Mesendoderm (in vitro differentiated cells): ENCODE measurements around the gene CDC42SE2.

ENCODE experiments used
- DNase-seq: peaks from one replicate; pipeline ENCODE4 v3.0.0; 2013
- H2AK5ac ChIP-seq: 2 replicates; pipeline ENCODE4 v1.6.1; 2013; ENCODE audit warnings: low read length, inconsistent platforms
- H2BK120ac ChIP-seq: 2 replicates; pipeline ENCODE4 v1.6.1; 2013; ENCODE audit warnings: low read depth, mild to moderate bottlenecking, low read length, moderate library complexity, mixed read lengths
- H2BK15ac ChIP-seq: replicated peaks from 2 replicates; pipeline ENCODE4 v1.6.1; 2013; ENCODE audit warnings: low read depth, mild to moderate bottlenecking, moderate library complexity
- H2BK5ac ChIP-seq: 2 replicates; pipeline ENCODE4 v1.6.1; 2013; ENCODE audit warnings: low read length, inconsistent platforms
- H3K18ac ChIP-seq: 2 replicates; pipeline ENCODE4 v1.6.1; 2013; ENCODE audit warnings: mild to moderate bottlenecking, low read length, mixed read lengths
- H3K23ac ChIP-seq: one replicate; pipeline ENCODE4 v1.6.1; 2013; ENCODE audit warnings: low read length
- H3K27ac ChIP-seq: 2 replicates; pipeline ENCODE4 v1.5.1; 2013; ENCODE audit warnings: low read depth, mild to moderate bottlenecking, inconsistent platforms, low read length, moderate library complexity
- H3K27me3 ChIP-seq: 2 replicates; pipeline ENCODE4 v1.6.1; 2013; ENCODE audit warnings: low read length, control low read depth, mild to moderate bottlenecking, inconsistent platforms; ENCODE audit not compliant: insufficient read depth, poor library complexity
- H3K36me3 ChIP-seq: 2 replicates; pipeline ENCODE4 v1.6.1; 2013; ENCODE audit warnings: low read length, inconsistent platforms; ENCODE audit not compliant: control insufficient read depth, insufficient read depth
- H3K4ac ChIP-seq: one replicate; pipeline ENCODE4 v1.6.1; 2013; ENCODE audit warnings: low read depth, mild to moderate bottlenecking, low read length, moderate library complexity
- H3K4me1 ChIP-seq: 2 replicates; pipeline ENCODE4 v1.6.1; 2013; ENCODE audit warnings: low read depth, low read length, inconsistent platforms; ENCODE audit not compliant: control insufficient read depth
- H3K4me2 ChIP-seq: 2 replicates; pipeline ENCODE4 v1.6.1; 2013; ENCODE audit warnings: low read length
- H3K4me3 ChIP-seq: 2 replicates; pipeline ENCODE4 v1.5.1; 2013; ENCODE audit warnings: mild to moderate bottlenecking, low read length
- H3K56ac ChIP-seq: one replicate; pipeline ENCODE4 v1.6.1; 2013; ENCODE audit warnings: low read length
- H3K79me1 ChIP-seq: 2 replicates; pipeline ENCODE4 v1.6.1; 2013; ENCODE audit warnings: low read length, inconsistent platforms
- H3K79me2 ChIP-seq: 2 replicates; pipeline ENCODE4 v1.6.1; 2013; ENCODE audit warnings: mild to moderate bottlenecking, low read length; ENCODE audit not compliant: control insufficient read depth, insufficient read depth
- H3K9ac ChIP-seq: 2 replicates; pipeline ENCODE4 v1.6.1; 2013; ENCODE audit warnings: low read length, inconsistent platforms
- H4K5ac ChIP-seq: one replicate; pipeline ENCODE4 v1.6.1; 2013; ENCODE audit warnings: low read length
- H4K8ac ChIP-seq: one replicate; pipeline ENCODE4 v1.6.1; 2013; ENCODE audit warnings: low read depth, mild to moderate bottlenecking, control low read depth, low read length, moderate library complexity
- WGBS: extraction: QIAGEN DNeasy Blood & Tissue Kit; methylation state at CpG from one replicate; pipeline ENCODE4 v1.1.7; 2013; ENCODE audit warnings: low lambda C conversion rate, missing lambda C conversion rate; ENCODE audit not compliant: insufficient coverage; ENCODE audit errors: extremely low coverage; 5-methylcytosine and 5-hydroxymethylcytosine counted together

CDC42SE2 gene

GRCh38 chr5:131299465-131299864 lies 35.6 kb downstream of the CDC42SE2 start:
- Histone ChIP-seq H3K79me2 (peaks cover 1% of the 10 kb centered on the region), H4K5ac (no peak overlapping the region), H2AK5ac (no peak overlapping the region), H2BK5ac (no peak overlapping the region), H3K4me1 (no peaks in the 10 kb centered on the region), H3K79me1 (peaks cover 2% of the 10 kb centered on the region), H2BK15ac (no peak overlapping the region), H3K23ac (no peak overlapping the region), H2BK120ac (no peak overlapping the region), H3K36me3 (no peaks in the 10 kb centered on the region), H3K4me2 (no peak overlapping the region), H3K4ac (no peak overlapping the region), H4K8ac (no peak overlapping the region), H3K27ac (no peak overlapping the region), H3K9ac (no peak overlapping the region), H3K56ac (no peak overlapping the region), H3K18ac (no peak overlapping the region), H3K27me3 (no peaks in the 10 kb centered on the region), H3K4me3 (no peak overlapping the region)
- no peak for DNase-seq
- WGBS: 100% methylated on average over 1 of the region's 3 CpGs

GRCh38 chr5:131302506-131302905 lies 38.7 kb downstream of the CDC42SE2 start:
- WGBS: no CpG with 5 or more reads among the region's 6 CpGs
- peaks cover 7% of the 10 kb centered on the region for H3K79me1 ChIP-seq
- no peak overlapping the region for H2BK15ac ChIP-seq
- H3K4ac ChIP-seq: no peak overlapping the region
- H2BK5ac ChIP-seq: no peak overlapping the region
- DNase-seq: no peak
- no peak overlapping the region for H2BK120ac ChIP-seq
- no peak overlapping the region for H3K27ac ChIP-seq
- no peak overlapping the region for H3K56ac ChIP-seq
- no peaks in the 10 kb centered on the region for H3K27me3 ChIP-seq
- no peak overlapping the region for H3K9ac ChIP-seq
- no peak overlapping the region for H4K5ac ChIP-seq
- no peak overlapping the region for H2AK5ac ChIP-seq
- H3K4me1 ChIP-seq: no peaks in the 10 kb centered on the region
- no peak overlapping the region for H3K4me3 ChIP-seq
- no peak overlapping the region for H3K23ac ChIP-seq
- H3K18ac ChIP-seq: no peak overlapping the region
- peaks cover 5% of the 10 kb centered on the region for H3K79me2 ChIP-seq
- H4K8ac ChIP-seq: no peak overlapping the region
- no peak overlapping the region for H3K4me2 ChIP-seq
- H3K36me3 ChIP-seq: no peaks in the 10 kb centered on the region

GRCh38 chr5:131303537-131303936 lies 39.7 kb downstream of the CDC42SE2 start:
- Histone ChIP-seq H3K18ac (no peak overlapping the region), H4K5ac (no peak overlapping the region), H3K36me3 (no peaks in the 10 kb centered on the region), H3K4me3 (no peak overlapping the region), H3K23ac (no peak overlapping the region), H2BK15ac (no peak overlapping the region), H2AK5ac (no peak overlapping the region), H2BK120ac (no peak overlapping the region), H3K9ac (no peak overlapping the region), H4K8ac (no peak overlapping the region), H3K27ac (no peak overlapping the region), H3K79me1 (peaks cover 7% of the 10 kb centered on the region), H3K4ac (no peak overlapping the region), H3K4me2 (no peak overlapping the region), H3K4me1 (no peaks in the 10 kb centered on the region), H2BK5ac (no peak overlapping the region), H3K27me3 (no peaks in the 10 kb centered on the region), H3K56ac (no peak overlapping the region), H3K79me2 (peaks cover 5% of the 10 kb centered on the region)
- DNase-seq: no peak
- WGBS: no CpG with 5 or more reads among the region's 1 CpG

- no peak overlapping the region for H2AK5ac ChIP-seq
Measured at GRCh38 chr5:131304414-131304813, 40.6 kb downstream of the CDC42SE2 start.

GRCh38 chr5:131305138-131305689 lies 41.4 kb downstream of the CDC42SE2 start:
- H2BK5ac ChIP-seq: no peak overlapping the region
- no peaks in the 10 kb centered on the region for H3K4me1 ChIP-seq
- H4K5ac ChIP-seq: no peak overlapping the region
- no peaks in the 10 kb centered on the region for H3K36me3 ChIP-seq
- H3K4me3 ChIP-seq: no peak overlapping the region
- H3K56ac ChIP-seq: no peak overlapping the region
- no peak overlapping the region for H2BK15ac ChIP-seq
- no peak overlapping the region for H3K9ac ChIP-seq
- no peak overlapping the region for H2BK120ac ChIP-seq
- no peak overlapping the region for H2AK5ac ChIP-seq
- H3K79me1 ChIP-seq: peaks cover 5% of the 10 kb centered on the region
- no peaks in the 10 kb centered on the region for H3K27me3 ChIP-seq
- no peak overlapping the region for H3K4ac ChIP-seq
- no peak overlapping the region for H3K27ac ChIP-seq
- H3K79me2 ChIP-seq: peaks cover 4% of the 10 kb centered on the region
- no peak overlapping the region for H3K23ac ChIP-seq
- no peak overlapping the region for H4K8ac ChIP-seq
- H3K4me2 ChIP-seq: no peak overlapping the region
- H3K18ac ChIP-seq: no peak overlapping the region
- DNase-seq: no peak
- WGBS: no CpG with 5 or more reads among the region's 2 CpGs

More at GRCh38 chr5:131304414-131304813, 40.6 kb downstream of the CDC42SE2 start:
- WGBS: no CpG with 5 or more reads among the region's 2 CpGs
- no peak overlapping the region for H2BK120ac ChIP-seq
- no peak overlapping the region for H3K18ac ChIP-seq
- no peak overlapping the region for H3K4ac ChIP-seq
- H2BK5ac ChIP-seq: no peak overlapping the region
- H3K4me3 ChIP-seq: no peak overlapping the region
- peaks cover 5% of the 10 kb centered on the region for H3K79me2 ChIP-seq
- no peak overlapping the region for H3K9ac ChIP-seq
- H3K4me1 ChIP-seq: no peaks in the 10 kb centered on the region
- no peak overlapping the region for H3K56ac ChIP-seq
- H4K5ac ChIP-seq: no peak overlapping the region
- no peaks in the 10 kb centered on the region for H3K27me3 ChIP-seq
- no peaks in the 10 kb centered on the region for H3K36me3 ChIP-seq
- peaks cover 5% of the 10 kb centered on the region for H3K79me1 ChIP-seq
- DNase-seq: no peak
- no peak overlapping the region for H4K8ac ChIP-seq
- no peak overlapping the region for H3K4me2 ChIP-seq
- H3K23ac ChIP-seq: no peak overlapping the region
- H3K27ac ChIP-seq: no peak overlapping the region
- H2BK15ac ChIP-seq: no peak overlapping the region

GRCh38 chr5:131305906-131306305 lies 42.1 kb downstream of the CDC42SE2 start:
- no peak overlapping the region for H3K18ac ChIP-seq
- H4K5ac ChIP-seq: no peak overlapping the region
- no peak overlapping the region for H3K4me3 ChIP-seq
- no peak overlapping the region for H4K8ac ChIP-seq
- no peaks in the 10 kb centered on the region for H3K4me1 ChIP-seq
- no peak overlapping the region for H2BK5ac ChIP-seq
- H3K23ac ChIP-seq: no peak overlapping the region
- no peak overlapping the region for H3K4me2 ChIP-seq
- no peak overlapping the region for H2BK15ac ChIP-seq
- no peak overlapping the region for H2BK120ac ChIP-seq
- H3K79me1 ChIP-seq: peaks cover 5% of the 10 kb centered on the region
- H3K79me2 ChIP-seq: peaks cover 4% of the 10 kb centered on the region
- no peak overlapping the region for H3K4ac ChIP-seq
- no peaks in the 10 kb centered on the region for H3K27me3 ChIP-seq
- H3K56ac ChIP-seq: no peak overlapping the region
- H3K27ac ChIP-seq: no peak overlapping the region
- no CpG with 5 or more reads among the region's 2 CpGs for WGBS
- DNase-seq: no peak
- H3K36me3 ChIP-seq: no peaks in the 10 kb centered on the region
- H3K9ac ChIP-seq: no peak overlapping the region
- no peak overlapping the region for H2AK5ac ChIP-seq
